Left hindlimb (tissue), 1 donor: ENCODE data around the gene C10orf143.
"Not testable (repeated sequence)": the region's sequence is repeated elsewhere in the genome, so short reads cannot be mapped to it uniquely, and the experiment has no call there.

Source experiments
- DNase-seq: peaks from one replicate; pipeline ENCODE4 v3.0.0-alpha.2; 2018

The C10orf143 gene

DNA sequence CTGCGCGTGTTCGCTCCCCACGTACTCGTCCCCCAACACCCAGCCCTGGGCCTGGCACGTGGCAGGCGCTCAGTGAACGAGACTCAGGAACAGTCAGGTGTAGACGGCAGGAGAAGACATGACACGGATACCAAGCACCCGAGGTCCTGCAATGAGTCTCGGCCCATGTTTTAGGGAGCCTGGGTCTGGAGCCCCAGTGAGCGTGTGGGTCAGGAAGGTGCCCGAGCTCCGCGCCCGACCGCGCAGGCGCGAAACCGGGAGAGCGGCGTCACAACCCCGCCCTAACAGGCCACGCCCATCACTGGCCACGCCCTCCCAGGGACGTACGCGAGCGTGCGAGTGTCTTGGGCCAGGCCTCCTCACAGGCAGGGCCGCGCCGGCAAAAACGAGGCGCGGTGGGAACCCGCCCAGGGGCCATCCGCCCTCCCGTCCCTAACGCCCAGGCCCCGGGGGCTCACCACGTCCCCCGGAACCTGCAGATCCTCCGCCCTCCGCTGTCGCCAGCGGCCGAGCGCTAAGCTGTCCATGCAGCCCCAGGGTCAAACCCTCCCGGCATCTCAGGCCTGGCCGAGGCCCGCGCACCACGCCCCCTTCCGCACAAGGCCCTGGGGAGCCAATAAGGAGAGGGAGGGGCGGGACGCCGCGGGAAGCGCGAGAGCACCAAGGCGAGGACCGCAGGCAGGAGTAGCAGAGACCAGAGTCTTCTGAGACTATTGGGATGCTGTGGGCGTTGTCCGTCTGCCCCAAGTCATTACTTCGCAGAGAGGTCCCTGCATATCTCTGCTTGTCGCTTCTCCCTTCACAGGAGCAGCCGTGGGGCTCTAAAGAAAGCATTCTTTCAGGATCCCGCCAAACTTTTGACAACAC is at the start of gene C10orf143:
TSS of gene C10orf143 (minus strand) at position 585 of the 867 bp plus-strand sequence. CDS start at position 527, 58 bp downstream.
- DNase-seq = peak; percentile 99

DNA sequence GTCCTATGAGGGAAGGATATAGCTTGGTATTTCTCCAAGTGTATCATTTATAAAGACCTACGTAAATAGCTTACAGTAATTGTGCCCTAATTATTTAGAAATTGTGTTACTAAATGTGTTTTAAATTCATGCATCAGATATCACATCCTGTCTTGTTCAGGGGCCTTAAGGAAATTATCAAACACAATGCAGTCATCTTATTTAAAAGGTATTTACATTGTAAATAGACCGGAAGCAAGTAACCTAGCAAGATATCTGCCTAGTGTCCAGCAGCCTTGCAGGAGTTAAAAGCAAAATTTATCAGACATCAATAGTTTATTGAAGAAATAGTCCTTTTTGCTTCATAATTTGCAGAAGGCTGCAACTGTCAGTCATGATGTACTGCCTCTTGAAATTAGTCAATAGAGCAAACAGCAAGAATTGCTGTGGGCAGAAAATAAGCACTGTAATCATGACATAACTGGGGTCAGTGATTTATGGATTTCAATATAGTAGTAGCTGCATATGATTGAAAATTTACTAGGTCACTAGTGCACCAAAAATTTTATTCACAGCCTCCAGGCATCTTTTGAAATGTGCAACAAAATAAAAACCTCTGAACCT is 48.7 kb upstream of the C10orf143 start:
- no peak for DNase-seq

DNA sequence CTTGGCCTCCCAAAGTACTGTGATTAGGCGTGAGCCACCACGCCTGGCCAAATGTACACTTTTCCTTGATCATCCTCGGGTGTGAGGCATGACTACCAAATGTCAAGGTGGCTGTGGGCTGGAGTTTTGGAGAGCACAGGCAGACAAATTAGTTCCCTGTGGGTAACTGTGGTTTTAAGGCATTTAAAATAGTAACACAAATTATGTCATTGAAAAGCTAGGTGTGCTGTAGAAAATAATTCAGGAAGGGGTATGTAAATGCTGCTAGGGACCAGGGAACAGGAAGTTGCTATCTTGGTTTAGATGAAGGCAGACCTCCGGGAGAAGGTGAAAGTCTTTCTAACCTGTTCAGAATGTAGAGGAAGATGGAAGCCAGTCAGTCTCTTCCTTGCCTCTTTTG is 35.4 kb upstream of the C10orf143 start:
- DNase-seq = no peak

DNA sequence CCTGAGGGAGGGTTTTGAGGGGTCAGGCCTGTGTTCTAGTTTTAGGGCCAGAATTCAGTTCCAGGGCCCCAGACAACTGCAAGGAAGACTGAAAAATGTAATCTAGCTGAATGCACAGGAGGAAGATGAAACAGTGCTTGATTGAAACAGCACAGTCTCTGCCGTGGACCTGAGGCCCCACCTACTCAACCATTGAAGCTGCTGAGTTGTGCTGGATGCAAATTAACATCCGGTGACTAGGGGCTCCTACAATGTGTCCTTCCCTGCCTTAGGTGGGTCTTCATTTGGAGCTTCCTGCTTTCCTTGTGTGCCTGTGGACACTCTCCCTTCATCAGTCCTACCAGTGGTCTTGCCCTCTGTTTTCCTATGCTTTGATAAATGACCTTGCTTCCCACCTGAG is 31.2 kb upstream of the C10orf143 start:
- no peak for DNase-seq

GRCh38 chr10:130141460-130141859 is 30.8 kb upstream of the C10orf143 start:
- DNase-seq = no peak

DNA sequence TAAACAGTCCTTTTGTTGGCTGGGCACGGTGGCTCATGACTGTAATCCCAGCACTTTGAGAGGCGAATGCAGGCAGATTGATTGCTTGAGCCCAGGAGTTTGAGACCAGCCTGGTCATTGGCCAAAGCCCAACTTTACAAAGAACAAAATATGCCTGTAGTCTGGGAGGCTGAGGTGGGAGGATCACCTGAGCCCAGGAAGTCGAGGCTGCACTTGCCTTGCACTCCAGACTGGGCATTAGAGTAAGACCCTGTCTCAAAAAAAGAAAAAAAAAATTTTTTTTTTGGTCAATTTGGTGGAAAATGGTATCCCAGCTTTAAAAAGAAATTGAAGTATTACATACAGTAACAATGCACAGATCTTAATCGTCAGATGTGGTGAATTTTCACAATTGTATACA is 30.4 kb upstream of the C10orf143 start:
- no peak for DNase-seq

DNA sequence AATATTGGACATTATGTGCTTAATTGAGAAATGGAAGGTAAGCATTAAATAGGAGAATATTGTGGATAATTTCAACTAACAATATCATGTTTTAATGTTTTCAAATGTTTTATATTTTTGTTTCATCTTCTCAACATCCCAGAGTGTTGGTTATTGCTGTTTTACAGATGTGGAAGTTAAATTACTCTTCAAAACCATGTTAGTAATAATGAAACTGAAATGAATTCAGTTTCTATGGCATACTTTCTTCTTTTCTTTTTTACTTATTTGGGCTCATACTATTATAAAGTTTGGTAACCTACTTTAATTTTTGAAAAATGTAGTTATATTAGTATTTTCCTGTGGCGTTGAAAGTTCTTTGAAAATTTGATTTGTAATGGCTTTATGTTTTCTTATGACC is 29.8 kb upstream of the C10orf143 start:
- DNase-seq = no peak

- DNase-seq = no peak
Observed at GRCh38 chr10:130138479-130138866, 27.8 kb upstream of the C10orf143 start.

DNA sequence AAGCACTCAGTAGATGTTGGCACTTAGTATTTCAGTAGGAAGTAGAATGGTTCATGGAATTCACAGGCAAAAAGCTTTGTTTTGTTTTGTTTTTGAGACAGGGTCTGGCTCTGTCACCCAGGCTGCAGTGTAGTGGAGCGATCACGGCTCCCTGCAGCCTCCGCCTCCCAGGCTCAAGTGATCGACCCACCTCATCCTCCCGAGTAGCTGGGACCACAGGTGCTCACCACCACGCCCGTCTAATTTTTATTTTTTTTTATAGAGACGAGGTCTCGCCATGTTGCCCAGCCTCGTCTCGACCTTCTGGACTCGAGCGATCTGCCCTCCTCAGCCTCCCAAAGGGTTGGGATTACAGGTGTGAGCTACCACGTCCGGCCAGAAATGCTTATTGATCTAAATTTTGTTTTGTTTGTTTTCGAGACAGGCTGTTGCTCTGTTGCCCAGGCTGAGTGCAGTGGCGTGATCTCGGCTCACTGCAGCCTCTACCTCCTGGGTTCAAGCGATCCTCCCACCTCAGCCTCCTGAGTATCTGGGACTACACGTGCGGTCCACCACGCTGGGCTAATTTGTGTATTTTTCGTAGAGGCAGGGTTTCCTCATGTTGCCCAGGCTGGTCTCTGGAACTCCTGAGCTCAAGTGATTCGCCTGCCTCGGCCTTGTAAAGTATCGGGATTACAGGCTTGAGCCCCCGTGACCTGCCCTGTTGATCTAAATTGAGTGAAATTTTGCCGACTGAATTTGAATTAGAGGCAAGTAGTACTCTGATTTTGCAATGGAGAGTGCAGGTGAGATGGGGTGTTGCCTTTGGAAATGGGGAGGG is 27.2 kb upstream of the C10orf143 start:
- no peak for DNase-seq

- no peak for DNase-seq
Observed at GRCh38 chr10:130137090-130137448, 26.4 kb upstream of the C10orf143 start.

- peak; percentile 92 for DNase-seq
Observed at GRCh38 chr10:130136226-130137089, 25.8 kb upstream of the C10orf143 start, which contains the start of gene GLRX3. Gene GLRX3 (plus strand): TSS chr10:130136391. CDS start chr10:130136421, 30 bp downstream.

DNA sequence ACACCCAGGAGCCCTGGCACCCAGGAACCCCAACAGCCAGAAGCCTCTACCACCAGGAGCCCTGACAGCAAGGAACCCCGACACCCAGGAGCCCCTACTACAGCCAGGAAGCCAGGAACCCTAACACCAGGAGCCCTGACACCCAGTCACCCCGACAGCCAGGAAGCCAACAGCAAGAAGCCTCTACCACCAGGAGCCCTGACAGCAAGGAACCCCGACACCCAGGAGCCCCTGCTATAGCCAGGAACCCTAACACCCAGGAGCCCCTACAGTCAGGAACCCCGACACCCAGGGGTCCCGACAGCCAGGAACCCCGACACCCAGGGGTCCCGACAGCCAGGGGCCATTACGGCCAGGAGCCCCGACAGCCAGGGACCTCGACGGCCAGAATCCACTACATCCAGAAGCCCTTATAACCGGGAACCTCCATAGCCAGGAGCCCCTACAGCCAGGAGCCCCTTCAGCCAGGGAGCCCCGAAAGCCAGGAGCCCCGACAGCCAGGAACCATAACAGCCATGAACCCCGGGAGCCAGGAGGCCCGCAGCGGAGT is 25.1 kb upstream of the C10orf143 start:
- no peak for DNase-seq

GRCh38 chr10:130128922-130129321 is 18.3 kb upstream of the C10orf143 start:
- no peak for DNase-seq

- DNase-seq = no peak
Observed at GRCh38 chr10:130128062-130128781, 17.6 kb upstream of the C10orf143 start.

DNA sequence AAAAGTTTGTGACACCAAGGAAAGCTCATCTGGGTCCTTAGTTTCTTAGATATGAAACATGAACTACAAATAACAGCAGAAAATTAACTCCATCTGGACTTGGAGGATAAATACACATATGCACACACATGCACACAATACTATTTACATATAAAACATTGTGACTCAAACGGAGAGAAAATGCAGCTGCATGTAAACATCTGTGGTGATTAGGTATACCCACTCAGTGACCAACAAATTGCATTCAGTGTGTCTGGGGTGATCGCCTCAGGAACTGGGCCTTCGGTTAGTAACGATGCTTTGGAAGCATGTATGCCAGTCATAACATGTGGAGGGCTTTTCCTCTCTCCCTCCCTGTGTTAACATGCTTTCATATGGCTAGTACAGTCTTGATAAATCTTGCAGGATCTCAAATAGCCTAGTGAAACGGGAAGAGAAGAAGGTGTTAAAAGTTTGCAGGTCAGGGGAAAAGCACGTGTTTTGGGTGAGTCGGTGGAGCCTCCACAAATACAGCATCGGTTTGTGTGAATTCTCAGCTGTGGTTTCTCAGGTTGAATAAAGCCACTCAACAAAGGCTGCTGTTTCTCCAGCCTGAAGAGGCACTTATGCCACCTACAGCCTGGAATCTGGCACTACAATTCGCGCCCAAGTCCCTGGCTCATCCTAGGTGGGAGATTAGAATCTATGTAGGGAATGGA is 16.9 kb upstream of the C10orf143 start:
- peak; percentile 61 for DNase-seq

GRCh38 chr10:130121486-130122079 is 11.0 kb upstream of the C10orf143 start:
- DNase-seq = no peak

GRCh38 chr10:130117535-130117934 is 6.9 kb upstream of the C10orf143 start:
- not testable (repeated sequence) for DNase-seq

DNA sequence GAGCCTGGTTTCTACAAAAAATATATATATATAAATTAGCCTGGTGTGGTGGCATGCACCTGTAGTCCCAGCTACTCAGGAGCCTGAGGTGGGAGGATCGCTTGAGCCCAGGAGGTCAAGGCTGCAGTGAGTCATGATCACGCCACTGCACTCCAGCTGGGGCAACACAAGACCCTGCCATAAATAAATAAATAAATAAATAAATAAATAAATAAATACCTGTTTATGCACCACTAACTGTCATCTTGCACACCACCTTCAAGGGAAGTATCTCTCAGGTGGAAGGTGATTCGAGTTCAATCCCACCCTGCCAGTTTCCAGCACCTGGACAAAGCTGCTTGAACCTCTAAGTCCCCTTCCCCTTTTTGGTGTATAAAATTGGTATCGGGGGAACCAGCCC is 6.3 kb upstream of the C10orf143 start:
- DNase-seq = not testable (repeated sequence)

DNA sequence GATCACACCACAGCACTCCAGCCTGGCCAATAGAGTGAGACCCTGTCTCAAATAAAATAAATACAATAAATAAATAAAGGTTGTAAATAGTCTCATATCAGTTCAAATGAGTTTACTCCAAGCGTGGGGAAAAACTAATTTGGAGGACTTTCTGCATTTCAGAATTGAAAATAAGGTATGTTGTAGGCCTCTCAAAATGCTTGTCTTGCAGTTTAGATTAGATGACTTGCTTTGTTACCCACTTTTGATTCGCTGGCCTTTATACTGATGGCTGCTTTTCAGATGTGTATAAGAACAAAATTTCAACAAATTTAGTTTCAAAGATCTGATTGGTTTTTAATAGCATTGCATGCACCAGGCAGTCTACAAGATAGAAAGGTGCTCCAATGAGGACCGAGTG is 2.2 kb upstream of the C10orf143 start:
- no peak for DNase-seq

DNA sequence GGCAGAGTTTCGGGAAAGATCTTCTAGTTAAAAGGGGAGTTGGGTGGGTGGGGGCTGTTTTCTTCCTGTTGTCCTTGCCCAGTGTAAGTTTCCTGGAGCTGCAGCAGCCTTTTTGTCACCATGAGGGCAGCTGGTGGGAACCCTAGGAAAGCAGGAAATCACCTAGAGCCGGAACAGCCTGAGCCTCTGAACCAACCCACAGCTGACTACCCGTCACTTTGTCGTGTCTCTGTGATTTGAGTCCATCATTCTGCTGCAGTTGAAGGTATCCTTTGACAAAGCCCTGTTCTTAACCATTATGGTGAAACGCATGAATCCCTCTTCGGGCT is 1.2 kb upstream of the C10orf143 start:
- no peak for DNase-seq
